ENCODE data around the gene MEIOC. TPM values are rescaled to one million over a fixed set of nuclear protein-coding genes. Genes with fewer than 3 reads are reported as not detected.
A peak's percentile ranks its signal among the peaks of the same experiment; 100 is the strongest.
"Not testable (repeated sequence)": the region's sequence is repeated elsewhere in the genome, so short reads cannot be mapped to it uniquely, and the experiment has no call there.

The MEIOC gene
- total and polyA plus RNA-seq, 12 donors, result 0.03 to 0.40 (median 0.15) TPM; not detected in 8

DNA sequence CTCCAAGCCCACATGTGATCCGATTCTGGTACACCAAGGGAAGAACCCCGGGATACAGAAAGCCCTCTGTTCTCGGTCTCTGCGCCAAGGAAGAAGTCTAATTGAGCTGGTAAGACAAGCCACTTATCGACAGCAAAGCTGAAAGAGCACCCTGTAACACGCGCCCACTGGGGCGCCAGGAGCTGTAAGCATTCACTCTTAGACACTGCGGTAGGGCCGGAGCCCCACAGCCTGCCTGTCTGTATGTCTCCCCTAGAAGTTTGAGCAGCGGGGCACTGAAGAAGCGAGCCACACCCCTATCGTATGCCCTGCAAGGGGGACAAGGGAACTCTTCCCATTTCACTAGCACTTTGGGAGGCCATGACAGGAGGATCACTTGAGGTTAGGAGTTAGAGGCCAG, 27.0 kb upstream of the MEIOC start:
- DNase-seq (no peak), ATAC-seq (no peak)
- intact Hi-C loops (cut with DNase I), result loop anchor here in 1 of 10 donors (5.0 kb wide), 1 partner anchor 72 kb away; the partner anchor contains the start of gene FZD2
- WGBS, 2 donors, result 93% methylated on average over 13 of the region's 13 CpGs
- TF ChIP-seq, protein P1, sequence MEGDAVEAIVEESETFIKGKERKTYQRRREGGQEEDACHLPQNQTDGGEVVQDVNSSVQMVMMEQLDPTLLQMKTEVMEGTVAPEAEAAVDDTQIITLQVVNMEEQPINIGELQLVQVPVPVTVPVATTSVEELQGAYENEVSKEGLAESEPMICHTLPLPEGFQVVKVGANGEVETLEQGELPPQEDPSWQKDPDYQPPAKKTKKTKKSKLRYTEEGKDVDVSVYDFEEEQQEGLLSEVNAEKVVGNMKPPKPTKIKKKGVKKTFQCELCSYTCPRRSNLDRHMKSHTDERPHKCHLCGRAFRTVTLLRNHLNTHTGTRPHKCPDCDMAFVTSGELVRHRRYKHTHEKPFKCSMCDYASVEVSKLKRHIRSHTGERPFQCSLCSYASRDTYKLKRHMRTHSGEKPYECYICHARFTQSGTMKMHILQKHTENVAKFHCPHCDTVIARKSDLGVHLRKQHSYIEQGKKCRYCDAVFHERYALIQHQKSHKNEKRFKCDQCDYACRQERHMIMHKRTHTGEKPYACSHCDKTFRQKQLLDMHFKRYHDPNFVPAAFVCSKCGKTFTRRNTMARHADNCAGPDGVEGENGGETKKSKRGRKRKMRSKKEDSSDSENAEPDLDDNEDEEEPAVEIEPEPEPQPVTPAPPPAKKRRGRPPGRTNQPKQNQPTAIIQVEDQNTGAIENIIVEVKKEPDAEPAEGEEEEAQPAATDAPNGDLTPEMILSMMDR (IDR thresholded peaks at IDR 0.05), result no peak
- H3K4me3 ChIP-seq, result peak overlapping the region in 4 of 10 donors; percentile 5 to 49 (median 42)
- no peaks in the 10 kb centered on the region for H3K9me3 ChIP-seq
- H3K4me1 ChIP-seq, result peaks cover 0 to 19% (median 4%) of the 10 kb centered on the region in 9 donors
- H3K27ac ChIP-seq, result peak overlapping the region in 7 of 10 donors; percentile 27 to 89 (median 69)
- H3K27me3 ChIP-seq, result peaks cover 0 to 8% (median 0%) of the 10 kb centered on the region in 7 donors
- H3K36me3 ChIP-seq, result no peaks in the 10 kb centered on the region

DNA sequence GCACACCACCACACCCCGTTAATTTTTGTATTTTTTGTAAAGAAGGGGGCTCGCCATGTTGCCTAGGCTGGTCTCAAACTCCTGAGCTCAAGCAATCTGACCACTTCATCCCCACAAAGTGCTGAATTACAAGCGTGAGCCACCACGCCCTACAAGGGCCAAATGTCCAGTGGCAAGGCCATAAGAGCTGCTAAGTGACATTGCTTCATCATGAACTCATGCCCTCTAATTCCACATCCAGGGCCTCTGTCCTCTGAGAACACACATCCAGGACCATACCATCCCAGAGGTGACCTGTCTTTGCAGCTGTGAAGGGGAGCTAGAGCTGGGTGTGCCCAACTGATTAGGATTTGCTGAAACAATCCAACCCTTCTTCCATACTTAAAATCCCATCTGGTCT, 25.6 kb upstream of the MEIOC start:
- Histone ChIP-seq H3K4me3 (no peak overlapping the region), H3K36me3 (no peaks in the 10 kb centered on the region), H3K4me1 (peaks cover 0 to 19% (median 4%) of the 10 kb centered on the region in 9 donors), H3K27me3 (peaks cover 0 to 8% (median 0%) of the 10 kb centered on the region in 7 donors), H3K27ac (no peak overlapping the region), H3K9me3 (no peaks in the 10 kb centered on the region)
- no peak for ATAC-seq
- no peak for DNase-seq
- WGBS, 2 donors, result 92 to 93% methylated on average over 4 of the region's 4 CpGs
- intact Hi-C loops (cut with DNase I), result no loop called here
- TF ChIP-seq, protein P1 (IDR thresholded peaks at IDR 0.05), result no peak

DNA sequence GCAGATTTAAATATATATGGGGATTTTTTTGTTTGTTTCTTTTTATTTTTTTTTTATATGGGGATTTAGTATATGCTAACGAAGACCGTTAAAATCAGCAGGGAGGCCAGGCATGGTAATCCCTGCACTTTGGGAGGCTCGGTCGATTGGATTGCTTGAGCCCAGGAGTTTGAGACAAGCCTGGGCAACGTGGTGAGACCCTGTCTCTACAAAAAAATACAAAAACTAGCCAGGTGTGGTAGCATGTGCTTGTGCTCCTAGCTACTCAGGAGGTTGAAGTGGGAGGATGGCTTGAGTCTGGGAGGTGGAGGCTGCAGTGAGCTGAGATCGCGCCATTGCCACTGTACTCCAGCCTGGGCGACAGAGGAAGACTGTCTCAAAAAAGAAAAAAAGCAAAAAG, 22.3 kb upstream of the MEIOC start:
- DNase-seq (no peak), ATAC-seq (no peak)
- WGBS, 2 donors, result 75 to 78% methylated on average over 8 of the region's 8 CpGs
- intact Hi-C loops (cut with DNase I), result loop anchor here in 1 of 10 donors (2.0 kb wide), 1 partner anchor 101 kb away; no protein-coding TSS in a partner anchor
- H3K4me3 ChIP-seq, result no peak overlapping the region
- no peak overlapping the region for H3K27ac ChIP-seq
- TF ChIP-seq, protein P1 (IDR thresholded peaks at IDR 0.05), result no peak
- no peaks in the 10 kb centered on the region for H3K36me3 ChIP-seq
- peaks cover 0 to 15% (median 0%) of the 10 kb centered on the region in 7 donors for H3K27me3 ChIP-seq
- no peaks in the 10 kb centered on the region for H3K4me1 ChIP-seq
- no peaks in the 10 kb centered on the region for H3K9me3 ChIP-seq

DNA sequence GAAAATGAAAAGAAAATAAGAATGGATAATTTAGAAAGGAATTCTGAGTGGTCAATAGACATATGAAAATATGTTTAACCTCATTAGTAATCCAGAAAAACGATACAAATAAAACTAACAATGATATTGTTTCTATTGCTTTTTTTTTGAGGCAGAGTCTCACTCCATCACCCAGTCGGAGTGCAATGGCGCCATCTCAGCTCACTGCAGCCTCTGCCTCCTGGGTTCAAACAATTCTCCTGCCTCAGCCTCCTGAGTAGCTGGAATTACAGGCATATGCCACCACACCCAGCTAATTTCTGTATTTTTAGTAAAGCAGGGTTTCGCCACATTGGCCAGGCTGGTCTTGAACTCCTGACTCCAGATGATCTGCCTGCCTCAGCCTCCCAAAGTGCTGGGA, 21.9 kb upstream of the MEIOC start:
- not testable (repeated sequence) for H3K36me3 ChIP-seq, H3K4me1 ChIP-seq, H3K9me3 ChIP-seq, DNase-seq, H3K4me3 ChIP-seq, H3K27ac ChIP-seq, ATAC-seq
- intact Hi-C loops (cut with DNase I), result loop anchor here in 1 of 10 donors (2.0 kb wide), 1 partner anchor 102 kb away; no protein-coding TSS in a partner anchor
- H3K27me3 ChIP-seq, result peaks cover 0 to 15% (median 0%) of the 10 kb centered on the region in 7 donors
- 70 to 78% methylated on average over 4 of the region's 4 CpGs for WGBS, 2 donors

DNA sequence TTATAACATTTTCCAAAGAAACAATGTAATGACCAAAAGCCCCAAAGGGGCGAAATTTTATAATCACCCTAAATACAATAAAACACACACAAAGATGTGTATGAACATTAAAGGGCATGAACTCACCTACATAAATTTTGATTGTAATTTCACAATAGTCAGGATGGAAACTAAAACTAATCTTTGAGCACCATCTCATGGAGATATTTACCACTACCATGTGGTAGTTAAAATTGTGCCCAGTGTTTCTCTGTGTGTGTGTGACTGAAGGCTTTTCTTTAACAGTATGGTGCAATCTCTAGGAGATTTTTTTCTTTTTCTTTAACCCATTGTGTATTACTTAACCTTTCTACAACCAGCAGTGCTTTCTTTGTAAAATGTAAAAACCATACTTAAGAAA, 19.7 kb upstream of the MEIOC start:
- no peak overlapping the region for H3K27ac ChIP-seq
- TF ChIP-seq, protein P1 (IDR thresholded peaks at IDR 0.05), result peak in 8 of 9 donors; percentile 8 to 65 (median 52)
- intact Hi-C loops (cut with DNase I), result loop anchor here in 9 of 10 donors (1.0 to 5.0 kb wide), 3 partner anchors 103 to 104 kb away; no protein-coding TSS in a partner anchor
- H3K4me1 ChIP-seq, result no peaks in the 10 kb centered on the region
- no peaks in the 10 kb centered on the region for H3K9me3 ChIP-seq
- H3K27me3 ChIP-seq, result peaks cover 0 to 15% (median 0%) of the 10 kb centered on the region in 7 donors
- H3K4me3 ChIP-seq, result no peak overlapping the region
- ATAC-seq (peak in 3 of 8 donors; percentile 42 to 50 (median 45)), DNase-seq (no peak)
- 47 to 49% methylated on average over 1 of the region's 1 CpG for WGBS, 2 donors
- no peaks in the 10 kb centered on the region for H3K36me3 ChIP-seq

Data from heart right ventricle (tissue), 16 donors.